Testis (tissue), 3 donors: ENCODE data around the gene PRR23C. TPM values are rescaled to one million over a fixed set of nuclear protein-coding genes. Genes with fewer than 3 reads are reported as not detected.
A peak's percentile ranks its signal among the peaks of the same experiment; 100 is the strongest.

Source experiments
- DNase-seq: peaks from one replicate; pipeline ENCODE4 v3.0.0-alpha.2; 2019
- H3K27ac ChIP-seq, 2 donors: fragments of 200-600 bp; sonication (generic); one replicate each; pipeline ENCODE4 v1.5.1; 2019
- H3K27me3 ChIP-seq: fragments of 200-600 bp; sonication (generic); one replicate; pipeline ENCODE4 v1.5.1; 2019
- H3K36me3 ChIP-seq: fragments of 200-600 bp; sonication (generic); one replicate; pipeline ENCODE4 v1.5.1; 2017; ENCODE audit warnings: low read depth; ENCODE audit errors: missing control alignments
- H3K4me1 ChIP-seq: fragments of 200-600 bp; sonication (generic); one replicate; pipeline ENCODE4 v1.5.1; 2019
- H3K4me3 ChIP-seq, 2 donors: fragments of 200-600 bp; sonication (generic); one replicate each; pipeline ENCODE4 v1.5.1; 2017 to 2019
- H3K9me3 ChIP-seq: fragments of 200-600 bp; sonication (generic); one replicate; pipeline ENCODE4 v1.5.1; 2017
- POLR2A ChIP-seq: fragments of 450-650 bp; IDR thresholded peaks from one replicate; pipeline ENCODE4 v1.6.1; 2017; ENCODE audit warnings: antibody characterized with exemption, mild to moderate bottlenecking, moderate library complexity
- WGBS, 2 donors: methylation state at CpG; one replicate each; pipeline ENCODE4 v1.1.5; 2018; 5-methylcytosine and 5-hydroxymethylcytosine counted together
- intact Hi-C: fragments of 100-400 bp; cut with DNase I; formaldehyde crosslinking; loops from one replicate; pipeline ENCODE4 v1.15.1; 2023; ENCODE audit warnings: low total_unique reads
- polyA plus RNA-seq: library from polyadenylated mRNA; stranded (reverse); fragments of 350-450 nt; fragmentation: Illumina TruSeq; extraction: RNeasy Lipid Tissue Mini Kit (QIAGEN cat#74804); gene quantifications from one replicate; pipeline ENCODE4 v1.2.3, GENCODE V29; 2014; ENCODE audit warnings: low read depth, low replicate concordance; ENCODE audit not compliant: insufficient read depth
- total RNA-seq, 2 donors: library from RNA; depleted of rRNA; stranded (reverse); fragments of >200 nt; gene quantifications; one replicate each; pipeline ENCODE4 v1.2.3, GENCODE V29; 2016
- TF ChIP-seq, protein P1 (sequence below), 3 experiments: fragments of 450-650 bp in 2 of 3; fragments of 200-600 bp in 1 of 3; sonication (generic) in 1 of 3; IDR thresholded peaks; one replicate each; pipeline ENCODE4 v1.5.1; 2016 to 2019; ENCODE audit warnings: antibody characterized with exemption in 3 of 3, mild to moderate bottlenecking in 2 of 3, moderate library complexity in 1 of 3

Gene PRR23C
- total and polyA plus RNA-seq, 3 donors from 2014 or later, result 1.3 to 3.7 (median 1.4) TPM

DNA sequence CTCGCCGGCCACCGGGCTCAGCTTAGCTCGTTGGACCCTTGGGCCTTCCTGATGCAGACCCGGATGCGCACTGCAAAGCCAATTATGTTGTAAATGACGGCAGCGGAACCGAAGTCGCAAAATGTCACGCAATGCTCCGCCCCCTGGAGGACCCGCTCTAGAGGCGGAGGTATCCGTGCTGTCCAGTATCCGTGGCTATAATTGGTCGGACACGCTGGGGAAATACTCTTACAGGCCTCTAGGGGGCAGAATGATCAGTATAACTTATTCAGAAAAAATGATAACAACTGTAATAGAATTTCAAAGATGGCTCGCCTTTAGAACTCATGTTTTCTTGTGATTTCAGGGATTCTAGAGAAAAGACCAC is 23.8 kb downstream of the PRR23C start, which contains the start of gene PRR23B:
PRR23B (minus strand) TSS at position 59 of the 367 bp plus-strand sequence. CDS start 265 bp downstream, outside the sequence.
- 64 to 65% methylated on average over 17 to 19 of the region's 19 CpGs for WGBS, 2 donors
- Histone ChIP-seq H3K9me3 (no peaks in the 10 kb centered on the region), H3K27ac (no peak within 1 kb of the TSS), H3K4me1 (no peaks in the 10 kb centered on the region), H3K4me3 (peak within 1 kb of the TSS; percentile 42 to 52), H3K27me3 (no peaks in the 10 kb centered on the region), H3K36me3 (no peaks in the 10 kb centered on the region)
- intact Hi-C loops, result no loop called here
- peak; percentile 64 for DNase-seq
- TF ChIP-seq, protein P1, sequence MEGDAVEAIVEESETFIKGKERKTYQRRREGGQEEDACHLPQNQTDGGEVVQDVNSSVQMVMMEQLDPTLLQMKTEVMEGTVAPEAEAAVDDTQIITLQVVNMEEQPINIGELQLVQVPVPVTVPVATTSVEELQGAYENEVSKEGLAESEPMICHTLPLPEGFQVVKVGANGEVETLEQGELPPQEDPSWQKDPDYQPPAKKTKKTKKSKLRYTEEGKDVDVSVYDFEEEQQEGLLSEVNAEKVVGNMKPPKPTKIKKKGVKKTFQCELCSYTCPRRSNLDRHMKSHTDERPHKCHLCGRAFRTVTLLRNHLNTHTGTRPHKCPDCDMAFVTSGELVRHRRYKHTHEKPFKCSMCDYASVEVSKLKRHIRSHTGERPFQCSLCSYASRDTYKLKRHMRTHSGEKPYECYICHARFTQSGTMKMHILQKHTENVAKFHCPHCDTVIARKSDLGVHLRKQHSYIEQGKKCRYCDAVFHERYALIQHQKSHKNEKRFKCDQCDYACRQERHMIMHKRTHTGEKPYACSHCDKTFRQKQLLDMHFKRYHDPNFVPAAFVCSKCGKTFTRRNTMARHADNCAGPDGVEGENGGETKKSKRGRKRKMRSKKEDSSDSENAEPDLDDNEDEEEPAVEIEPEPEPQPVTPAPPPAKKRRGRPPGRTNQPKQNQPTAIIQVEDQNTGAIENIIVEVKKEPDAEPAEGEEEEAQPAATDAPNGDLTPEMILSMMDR (IDR thresholded peaks at IDR 0.05), result peak in 2 of 3 experiments; percentile 25 to 48
- no peak for TF ChIP-seq POLR2A

DNA sequence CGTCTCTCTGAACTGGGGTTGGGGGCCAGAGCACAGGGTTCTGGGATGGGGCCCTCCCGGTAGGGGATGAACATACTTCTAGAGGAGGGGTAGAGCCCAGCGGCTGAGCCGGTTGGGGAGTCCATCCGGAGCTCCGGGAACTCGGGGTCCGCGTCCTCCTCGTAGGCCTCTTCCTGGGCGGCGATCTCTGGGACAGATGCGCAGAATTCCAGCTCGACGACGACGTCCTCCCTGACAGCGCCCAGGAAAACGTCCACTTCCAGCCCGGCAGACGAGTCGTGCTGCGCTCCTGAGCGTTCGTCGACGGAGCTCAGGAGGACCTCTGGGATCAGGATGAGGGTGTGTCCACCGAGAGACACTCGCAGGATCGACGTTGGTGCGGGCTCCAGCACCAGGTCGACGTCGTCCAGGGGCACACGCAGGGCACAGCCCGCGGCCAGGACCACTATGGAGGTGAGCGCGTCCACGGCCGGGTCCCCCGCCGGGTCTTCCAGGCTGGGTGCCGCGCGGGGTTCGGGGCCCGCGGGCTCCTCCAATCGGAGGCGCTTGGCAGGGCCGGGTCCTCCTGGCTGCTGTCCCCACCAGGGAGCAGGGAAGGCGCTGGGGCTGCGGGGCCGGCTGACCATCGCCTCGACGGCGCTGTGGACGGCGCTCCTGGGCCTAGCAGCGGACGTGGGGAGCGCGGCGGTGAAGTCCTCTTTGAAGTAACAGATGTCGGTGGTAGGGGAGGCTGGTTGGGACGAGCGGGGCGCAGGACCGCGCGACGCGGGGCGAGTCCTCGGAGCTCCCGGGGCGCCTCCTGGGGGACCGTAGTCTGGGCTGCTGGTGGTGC is 24.4 kb downstream of the PRR23C start:
- Histone ChIP-seq H3K9me3 (no peaks in the 10 kb centered on the region), H3K4me3 (peak overlapping the region; percentile 42 to 52), H3K36me3 (no peaks in the 10 kb centered on the region), H3K27me3 (no peaks in the 10 kb centered on the region), H3K4me1 (no peaks in the 10 kb centered on the region), H3K27ac (no peak overlapping the region)
- DNase-seq, result no peak
- 41 to 50% methylated on average over 48 to 80 of the region's 81 CpGs for WGBS, 2 donors
- no peak for TF ChIP-seq POLR2A
- TF ChIP-seq, protein P1 (IDR thresholded peaks at IDR 0.05), result no peak
- intact Hi-C loops, result no loop called here

DNA sequence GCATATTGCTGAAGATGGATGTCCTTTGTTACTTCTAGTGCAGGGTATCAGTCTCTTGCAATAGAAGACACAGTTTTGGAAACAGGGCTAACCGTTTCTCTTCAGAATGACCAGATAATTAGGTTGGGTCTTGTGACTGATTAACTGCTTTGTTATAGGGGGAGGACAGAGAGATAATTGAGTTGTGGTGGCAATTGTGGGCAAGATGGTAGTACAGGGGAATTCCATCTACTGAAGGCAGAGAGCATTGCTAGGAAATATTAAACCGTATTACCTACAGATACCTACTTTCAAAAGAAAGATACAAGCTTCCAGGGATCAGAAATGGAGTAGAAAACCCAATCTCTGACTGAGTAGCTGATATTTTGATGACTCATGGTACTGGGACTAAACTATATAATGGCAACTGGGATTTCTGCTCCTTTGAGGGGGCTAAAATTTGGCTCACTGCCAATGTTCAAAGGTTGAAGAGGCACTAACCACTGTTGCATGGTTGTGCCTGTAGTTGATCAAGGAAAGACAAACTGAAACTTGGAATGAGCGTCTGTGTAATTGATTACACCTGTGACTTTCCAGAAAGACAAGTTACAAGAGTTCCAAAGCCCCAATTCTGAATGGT is 28.2 kb downstream of the PRR23C start:
- DNase-seq, result no peak
- Histone ChIP-seq H3K27ac (no peak overlapping the region), H3K36me3 (no peaks in the 10 kb centered on the region), H3K27me3 (no peaks in the 10 kb centered on the region), H3K9me3 (no peaks in the 10 kb centered on the region), H3K4me1 (no peaks in the 10 kb centered on the region), H3K4me3 (no peak overlapping the region)
- intact Hi-C loops, result no loop called here
- 64 to 68% methylated on average over 3 of the region's 3 CpGs for WGBS, 2 donors
- TF ChIP-seq, protein P1 (IDR thresholded peaks at IDR 0.05), result no peak
- no peak for TF ChIP-seq POLR2A

DNA sequence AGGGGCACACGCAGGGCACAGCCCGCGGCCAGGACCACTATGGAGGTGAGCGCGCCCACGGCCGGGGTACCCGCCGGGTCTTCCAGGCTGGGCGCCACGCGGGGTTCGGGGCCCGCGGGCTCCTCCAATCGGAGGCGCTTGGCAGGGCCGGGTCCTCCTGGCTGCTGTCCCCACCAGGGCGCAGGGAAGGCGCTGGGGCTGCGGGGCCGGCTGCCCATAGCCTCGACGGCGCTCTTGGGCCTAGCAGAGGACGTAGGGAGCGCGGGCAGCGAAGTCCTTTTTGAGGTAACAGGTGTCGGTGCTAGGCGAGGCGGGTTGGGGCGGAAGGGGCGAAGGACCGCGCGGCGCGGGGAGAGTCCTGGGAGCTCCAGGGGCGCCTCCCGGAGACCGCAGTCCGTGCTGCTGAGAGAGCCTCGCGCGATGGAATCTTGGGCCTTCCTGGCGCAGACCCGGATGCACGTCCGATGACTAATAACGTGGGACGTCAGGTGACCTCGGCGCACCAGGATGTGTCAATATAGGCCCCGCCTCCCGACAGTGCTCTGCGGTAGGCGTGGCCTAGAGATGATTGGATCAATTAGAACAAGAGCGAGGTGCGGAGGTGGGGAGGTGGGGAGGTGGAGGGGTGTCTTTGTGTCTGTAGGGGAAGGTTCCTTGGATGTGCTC is 38.5 kb downstream of the PRR23C start, which contains the start of gene PRR23A:
PRR23A (minus strand) TSS at position 218 of the 666 bp plus-strand sequence; CDS start at position 218, 0 bp downstream.
- Histone ChIP-seq H3K4me3 (peak within 1 kb of the TSS; percentile 46 to 63), H3K4me1 (no peaks in the 10 kb centered on the region), H3K36me3 (no peaks in the 10 kb centered on the region), H3K27me3 (no peaks in the 10 kb centered on the region), H3K27ac (no peak within 1 kb of the TSS), H3K9me3 (no peaks in the 10 kb centered on the region)
- intact Hi-C loops, result no loop called here
- 60 to 63% methylated on average over 19 to 53 of the region's 60 CpGs for WGBS, 2 donors
- TF ChIP-seq POLR2A, result no peak
- TF ChIP-seq, protein P1 (IDR thresholded peaks at IDR 0.05), result no peak
- peak; percentile 88 for DNase-seq
